Fibroblast of the aortic adventitia (primary cell): ENCODE data around the gene FCSK. TPM values are rescaled to one million over a fixed set of nuclear protein-coding genes. Genes with fewer than 3 reads are reported as not detected.

Source experiments
- DNase-seq: peaks from one replicate; pipeline ENCODE4 v3.0.0-alpha.2; 2010; ENCODE audit warnings: low read depth
- H3K4me3 ChIP-seq: 2 replicates; pipeline ENCODE4 v1.5.1; 2011; ENCODE audit warnings: low read depth, mild to moderate bottlenecking, control low read depth, low read length, moderate library complexity
- CTCF ChIP-seq: IDR thresholded peaks from 2 replicates; pipeline ENCODE4 v1.5.1; 2011; ENCODE audit warnings: mild to moderate bottlenecking, low read length, control low read depth, inconsistent platforms; ENCODE audit not compliant: insufficient read depth
- total RNA-seq: library from RNA; depleted of rRNA; stranded (reverse); fragments of >200 nt; gene quantifications from 2 replicates; pipeline ENCODE4 v1.2.3, GENCODE V29; 2012; ENCODE audit warnings: low replicate concordance

The FCSK gene
- total RNA-seq, 1 donor = 8.9 TPM

DNA sequence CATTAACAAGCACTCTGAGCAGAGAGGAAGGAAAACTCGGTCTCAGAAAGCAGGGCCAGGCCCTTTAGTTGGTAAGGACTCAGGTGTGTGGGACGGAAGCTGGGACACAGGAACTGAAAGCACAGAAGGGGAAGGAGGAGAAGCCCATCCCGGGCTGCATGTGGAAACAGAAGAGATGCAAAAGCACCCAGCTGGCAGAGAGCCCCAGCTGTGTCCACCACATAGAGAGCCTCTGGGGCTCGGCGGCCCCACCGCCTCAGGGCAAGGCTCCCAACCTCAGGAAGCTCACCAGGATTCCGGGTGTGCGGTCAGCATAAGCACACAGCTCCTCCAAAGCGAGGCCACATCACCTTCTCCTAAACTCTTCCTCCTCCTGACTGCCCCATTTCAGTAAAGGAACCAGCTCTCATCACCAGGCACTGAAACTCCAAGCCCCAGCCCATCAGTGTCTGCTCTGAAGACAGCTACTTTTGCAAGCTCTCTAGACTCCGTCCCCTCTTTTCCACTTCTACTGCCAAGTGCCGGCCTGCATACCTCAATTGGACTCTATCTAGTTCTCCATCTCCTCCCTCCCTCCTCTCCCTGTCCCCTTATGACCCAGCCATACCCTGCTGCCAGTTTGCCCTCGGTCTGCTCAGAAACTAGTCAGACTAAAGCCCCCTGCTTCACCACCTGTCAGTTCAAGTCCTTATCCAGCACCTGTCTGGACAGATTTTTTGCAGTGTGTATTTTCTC lies 21.5 kb upstream of the FCSK start:
- peak; percentile 39 for DNase-seq
- no peak overlapping the region for H3K4me3 ChIP-seq
- TF ChIP-seq CTCF = no peak

- H3K4me3 ChIP-seq = peak overlapping the region; percentile 15
- peak; percentile 86 for DNase-seq
- no peak for TF ChIP-seq CTCF
Observed at GRCh38 chr16:70433458-70434103, 20.8 kb upstream of the FCSK start.

DNA sequence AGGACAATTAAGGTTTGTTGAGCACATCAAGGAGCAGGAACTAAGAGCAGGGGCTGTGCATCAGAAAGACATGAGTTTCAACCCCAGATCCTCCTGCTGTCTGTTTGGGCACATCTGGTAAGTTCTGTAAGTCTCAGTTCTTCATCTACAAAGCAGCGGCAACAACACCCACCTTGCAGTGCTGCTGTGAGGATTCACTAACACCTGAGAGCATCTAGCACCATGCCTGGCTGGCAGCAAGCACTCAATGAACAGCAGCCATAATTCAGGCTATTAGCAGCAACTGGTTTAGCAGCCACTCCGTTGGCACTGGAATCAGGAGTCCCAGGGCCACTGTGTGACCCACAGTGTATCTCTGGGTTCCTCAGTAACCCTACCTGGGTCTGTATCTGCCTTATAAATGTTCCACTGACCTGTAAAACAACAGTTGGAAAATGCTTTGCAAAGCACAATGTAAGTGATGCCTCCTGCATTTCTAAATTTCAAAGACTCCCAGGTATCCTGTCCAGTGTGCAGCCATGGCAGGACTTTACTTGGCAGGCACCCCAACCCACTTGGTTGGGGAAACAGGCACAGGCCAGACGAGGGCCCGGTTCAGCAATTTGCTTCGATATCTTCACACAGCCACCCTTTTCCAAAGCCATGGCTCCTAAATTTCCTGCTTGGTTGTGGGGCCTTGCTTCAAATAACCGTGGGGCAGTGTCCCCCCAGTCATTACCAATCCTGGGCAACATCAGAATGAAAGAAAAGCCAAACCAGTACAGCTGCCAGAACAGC lies 19.7 kb upstream of the FCSK start:
- no peak for DNase-seq
- no peak overlapping the region for H3K4me3 ChIP-seq
- TF ChIP-seq CTCF = no peak

- peak; percentile 89 for DNase-seq
- TF ChIP-seq CTCF = no peak
- H3K4me3 ChIP-seq = peak overlapping the region; percentile 91
Observed at GRCh38 chr16:70437017-70437581, 17.3 kb upstream of the FCSK start.

DNA sequence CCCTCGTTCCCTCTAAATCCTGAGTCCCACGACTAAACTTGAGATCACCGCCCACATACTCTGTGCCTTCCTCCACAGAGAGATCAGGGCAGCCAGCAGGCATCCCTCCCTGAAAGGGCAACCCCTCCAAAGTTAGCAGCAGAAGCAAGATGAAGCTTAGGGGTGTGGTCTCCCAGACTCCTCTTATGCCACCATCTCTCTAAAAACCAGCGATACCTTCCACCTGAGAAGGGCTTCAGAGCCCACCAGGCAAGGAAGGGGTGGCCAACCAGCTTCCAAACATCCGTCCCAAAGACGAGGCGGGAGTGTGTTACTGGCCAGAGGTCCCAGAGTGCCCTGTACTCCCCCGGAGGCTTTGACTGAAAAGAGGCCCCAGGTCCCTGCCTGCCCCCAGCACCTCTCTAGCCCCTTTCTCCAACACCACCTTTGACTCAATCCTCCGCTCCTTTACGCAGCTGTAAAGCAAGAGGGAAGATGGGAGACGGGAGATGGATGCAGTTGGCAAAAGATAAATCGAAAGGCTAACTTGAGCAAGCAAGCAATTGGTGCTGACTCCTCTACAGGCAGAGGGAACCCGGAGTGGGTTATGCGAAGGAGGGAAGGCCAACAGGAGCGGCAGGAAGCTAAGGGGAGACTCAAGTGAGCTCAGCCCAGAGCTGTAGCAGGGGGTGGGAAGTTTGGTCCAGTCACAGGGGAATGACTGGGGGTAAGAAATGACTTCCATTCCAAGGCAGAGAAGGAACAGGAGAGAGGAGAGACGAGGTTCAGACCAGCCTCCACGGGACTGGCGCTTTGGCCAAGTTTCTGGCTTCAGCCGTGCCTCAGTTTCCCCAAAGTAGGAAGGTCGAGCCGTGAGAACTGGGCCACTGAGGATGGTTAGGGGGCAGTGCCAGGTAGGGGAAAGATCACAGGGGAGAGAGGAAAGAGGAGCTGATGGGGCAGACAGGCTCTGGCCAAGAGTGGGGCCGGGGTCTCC lies 16.5 kb upstream of the FCSK start:
- peak; percentile 67 for DNase-seq
- TF ChIP-seq CTCF = no peak
- H3K4me3 ChIP-seq = peak overlapping the region; percentile 91

- no peak for TF ChIP-seq CTCF
- no peak for DNase-seq
- H3K4me3 ChIP-seq = peak overlapping the region; percentile 91
Observed at GRCh38 chr16:70438585-70438968, 15.8 kb upstream of the FCSK start.
